Thyroid gland (tissue), 4 donors: ENCODE results near the gene REST.

Experiments
- CTCF ChIP-seq, 6 experiments: fragments of 200-600 bp in 3 of 6; fragments of 450-650 bp in 3 of 6; sonication (generic) in 3 of 6; IDR thresholded peaks; one replicate each; pipeline ENCODE4 v1.5.1; 2016 to 2019; ENCODE audit warnings: antibody characterized with exemption in 6 of 6, mild to moderate bottlenecking in 2 of 6, inconsistent platforms in 1 of 6, moderate library complexity in 1 of 6
- POLR2A ChIP-seq, 2 donors: fragments of 450-650 bp; IDR thresholded peaks; one replicate each; pipeline ENCODE4 v1.6.1; 2017; ENCODE audit warnings: antibody characterized with exemption in 2 of 2, mild to moderate bottlenecking in 2 of 2, moderate library complexity in 1 of 2

- TF ChIP-seq CTCF (IDR thresholded peaks at IDR 0.05) (no peak), POLR2A (IDR thresholded peaks at IDR 0.05) (no peak)
Observed at GRCh38 chr4:56953680-56954520, 46.2 kb downstream of the REST start.
